OCI-LY3 (cell line): ENCODE results near the gene AKR1D1.

ENCODE experiments used
- EZH2phosphoT487 ChIP-seq: fragments of 200-600 bp; shearing (Covaris generic); IDR thresholded peaks from 2 replicates; pipeline ENCODE4 v1.6.1; 2018; ENCODE audit warnings: antibody characterized with exemption, mixed run types, low read depth
- TF ChIP-seq, protein P1 (sequence below): fragments of 200-600, 300-600 bp; sonication (generic); IDR thresholded peaks from 2 replicates; pipeline ENCODE4 v1.5.1; 2014; ENCODE audit warnings: antibody characterized with exemption, low read length, low read depth

DNA sequence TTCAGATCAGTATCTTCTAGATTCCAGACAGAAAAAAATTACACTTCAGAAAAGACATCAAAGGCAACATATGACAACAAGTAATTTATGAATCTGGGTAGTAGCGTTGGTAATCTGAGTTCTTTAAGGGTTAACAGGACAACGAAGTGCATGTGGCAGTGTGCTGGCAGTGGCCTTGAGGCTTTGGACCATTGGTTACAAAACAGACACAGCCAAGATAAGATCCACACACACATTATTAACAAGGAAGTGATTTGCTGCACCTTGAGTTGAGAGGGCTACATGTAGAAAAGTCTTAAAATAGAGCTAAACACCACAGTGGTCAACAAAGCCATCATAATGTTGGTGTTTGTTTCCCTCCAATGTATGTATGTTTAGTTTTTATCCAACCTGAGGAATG is 40.6 kb downstream of the AKR1D1 start:
- TF ChIP-seq, protein P1, sequence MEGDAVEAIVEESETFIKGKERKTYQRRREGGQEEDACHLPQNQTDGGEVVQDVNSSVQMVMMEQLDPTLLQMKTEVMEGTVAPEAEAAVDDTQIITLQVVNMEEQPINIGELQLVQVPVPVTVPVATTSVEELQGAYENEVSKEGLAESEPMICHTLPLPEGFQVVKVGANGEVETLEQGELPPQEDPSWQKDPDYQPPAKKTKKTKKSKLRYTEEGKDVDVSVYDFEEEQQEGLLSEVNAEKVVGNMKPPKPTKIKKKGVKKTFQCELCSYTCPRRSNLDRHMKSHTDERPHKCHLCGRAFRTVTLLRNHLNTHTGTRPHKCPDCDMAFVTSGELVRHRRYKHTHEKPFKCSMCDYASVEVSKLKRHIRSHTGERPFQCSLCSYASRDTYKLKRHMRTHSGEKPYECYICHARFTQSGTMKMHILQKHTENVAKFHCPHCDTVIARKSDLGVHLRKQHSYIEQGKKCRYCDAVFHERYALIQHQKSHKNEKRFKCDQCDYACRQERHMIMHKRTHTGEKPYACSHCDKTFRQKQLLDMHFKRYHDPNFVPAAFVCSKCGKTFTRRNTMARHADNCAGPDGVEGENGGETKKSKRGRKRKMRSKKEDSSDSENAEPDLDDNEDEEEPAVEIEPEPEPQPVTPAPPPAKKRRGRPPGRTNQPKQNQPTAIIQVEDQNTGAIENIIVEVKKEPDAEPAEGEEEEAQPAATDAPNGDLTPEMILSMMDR = no peak
- TF ChIP-seq EZH2phosphoT487 = no peak
